ENCODE data around the gene CIITA. TPM values are rescaled to one million over a fixed set of nuclear protein-coding genes. Genes with fewer than 3 reads are reported as not detected.

The CIITA gene
- total and polyA plus RNA-seq, 11 donors, result 1.6 to 73.9 (median 8.2) TPM

DNA sequence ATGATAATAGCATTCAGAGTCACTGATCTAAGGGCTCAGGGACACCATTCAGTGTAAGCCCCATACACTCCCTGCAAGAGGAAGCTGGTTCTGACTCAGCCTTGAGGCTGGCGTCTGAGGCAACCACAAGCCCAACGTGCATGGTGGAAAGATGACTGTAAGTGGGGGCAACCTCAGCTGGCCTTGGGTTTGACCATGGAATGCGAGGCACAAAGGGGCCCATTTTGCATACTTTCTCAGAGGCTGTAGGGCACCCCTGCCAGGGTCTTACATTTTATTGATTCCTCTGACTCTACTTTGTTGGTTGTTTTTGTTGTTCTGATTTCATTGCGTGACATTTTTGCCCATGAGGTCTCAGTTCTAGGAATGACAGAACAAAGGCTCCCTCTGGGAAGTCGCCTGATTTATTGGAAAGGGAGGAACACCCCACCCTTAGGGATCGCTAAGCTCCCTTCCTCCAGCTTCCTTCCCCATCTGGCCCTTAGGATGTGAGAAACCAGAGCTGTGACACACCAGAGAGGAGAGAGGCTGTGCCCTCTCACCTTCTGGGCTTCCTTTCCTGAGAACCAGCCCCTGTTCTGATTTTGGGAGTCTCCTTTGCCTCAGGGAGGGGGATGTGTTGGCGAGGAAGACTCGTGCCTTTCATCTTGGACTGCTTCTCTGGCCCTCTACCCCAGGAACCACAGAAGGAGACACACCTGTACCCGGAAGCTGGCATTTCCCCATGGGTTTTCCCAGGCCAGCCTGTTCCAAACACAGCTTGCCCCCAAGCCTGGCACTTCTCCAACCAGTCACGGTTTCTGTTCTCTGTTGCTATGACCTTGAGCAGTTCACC lies 5.6 kb upstream of the CIITA start:
- peak overlapping the region; percentile 20 to 92 (median 58) for H3K27ac ChIP-seq
- TF ChIP-seq POLR2A (IDR thresholded peaks at IDR 0.05) (no peak), CTCF (IDR thresholded peaks at IDR 0.05) (no peak)
- WGBS, 4 donors, result 34 to 45% (median 36%) methylated on average over 10 of the region's 10 CpGs
- peak overlapping the region in 1 of 12 donors; percentile 8 for H3K4me3 ChIP-seq
- DNase-seq (peak in 4 of 5 donors; percentile 33 to 53 (median 45)), ATAC-seq (peak; percentile 49 to 78 (median 73))
- no peaks in the 10 kb centered on the region for H3K9me3 ChIP-seq
- no peaks in the 10 kb centered on the region for H3K36me3 ChIP-seq
- H3K4me1 ChIP-seq, result peaks cover 0 to 81% (median 27%) of the 10 kb centered on the region in 12 donors
- intact Hi-C loops (cut with DNase I), result no loop called here
- peaks cover 0 to 8% (median 0%) of the 10 kb centered on the region in 9 donors for H3K27me3 ChIP-seq

- H3K4me1 ChIP-seq, result peaks cover 0 to 66% (median 19%) of the 10 kb centered on the region in 12 donors
- H3K27ac ChIP-seq, result peak overlapping the region in 3 of 12 donors; percentile 12 to 91 (median 23)
- H3K27me3 ChIP-seq, result peaks cover 0 to 9% (median 4%) of the 10 kb centered on the region in 9 donors
- 87 to 95% (median 94%) methylated on average over 2 of the region's 2 CpGs for WGBS, 4 donors
- no peak for ATAC-seq
- no peaks in the 10 kb centered on the region for H3K9me3 ChIP-seq
- DNase-seq, result no peak
- peak overlapping the region in 1 of 12 donors; percentile 81 for H3K4me3 ChIP-seq
- TF ChIP-seq POLR2A (IDR thresholded peaks at IDR 0.05), result no peak
- no peak for TF ChIP-seq CTCF (IDR thresholded peaks at IDR 0.05)
- no peaks in the 10 kb centered on the region for H3K36me3 ChIP-seq
- intact Hi-C loops (cut with DNase I), result loop anchor here in 1 of 10 donors (5.0 kb wide), 1 partner anchor 49 kb away; no protein-coding TSS in a partner anchor
Observed at GRCh38 chr16:10876315-10876714, 687 bp upstream of the CIITA start.

GRCh38 chr16:10877472-10877946 lies 507 bp downstream of the CIITA start:
- peak overlapping the region in 7 of 12 donors; percentile 56 to 81 (median 65) for H3K4me3 ChIP-seq
- peaks cover 0 to 9% (median 4%) of the 10 kb centered on the region in 9 donors for H3K27me3 ChIP-seq
- 74 to 83% (median 78%) methylated on average over 7 to 8 of the region's 8 CpGs for WGBS, 4 donors
- peak overlapping the region in 3 of 12 donors; percentile 69 to 91 (median 82) for H3K27ac ChIP-seq
- DNase-seq (no peak), ATAC-seq (no peak)
- intact Hi-C loops (cut with DNase I), result loop anchor here in 1 of 10 donors (5.0 kb wide), 1 partner anchor 50 kb away; no protein-coding TSS in a partner anchor
- peaks cover 0 to 3% (median 0%) of the 10 kb centered on the region in 9 donors for H3K36me3 ChIP-seq
- TF ChIP-seq CTCF (IDR thresholded peaks at IDR 0.05) (no peak), POLR2A (IDR thresholded peaks at IDR 0.05) (no peak)
- H3K9me3 ChIP-seq, result no peaks in the 10 kb centered on the region
- H3K4me1 ChIP-seq, result peaks cover 0 to 66% (median 12%) of the 10 kb centered on the region in 12 donors

DNA sequence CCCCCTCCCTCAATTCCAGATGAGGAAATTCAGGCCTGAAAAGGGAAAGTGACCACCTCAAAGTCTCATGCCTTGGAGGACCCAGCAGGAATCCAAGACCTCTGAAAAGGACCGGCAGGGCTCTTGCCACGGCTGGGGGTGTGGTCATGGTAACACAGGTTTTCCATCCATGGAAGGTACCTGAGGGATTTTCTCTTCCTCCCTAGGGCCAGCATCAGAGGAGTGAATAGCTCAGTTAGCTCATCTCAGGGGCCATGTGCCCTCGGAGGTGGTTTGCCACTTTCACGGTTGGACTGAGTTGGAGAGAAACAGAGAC lies 1.3 kb downstream of the CIITA start:
- WGBS, 4 donors, result 25 to 31% (median 30%) methylated on average over 4 of the region's 4 CpGs
- peak overlapping the region in 7 of 12 donors; percentile 67 to 91 (median 76) for H3K27ac ChIP-seq
- no peaks in the 10 kb centered on the region for H3K9me3 ChIP-seq
- TF ChIP-seq CTCF (IDR thresholded peaks at IDR 0.05) (no peak), POLR2A (IDR thresholded peaks at IDR 0.05) (no peak)
- DNase-seq (no peak), ATAC-seq (no peak)
- peaks cover 0 to 11% (median 0%) of the 10 kb centered on the region in 9 donors for H3K36me3 ChIP-seq
- peaks cover 0 to 9% (median 4%) of the 10 kb centered on the region in 9 donors for H3K27me3 ChIP-seq
- intact Hi-C loops (cut with DNase I), result loop anchor here in 2 of 10 donors (2.0 to 5.0 kb wide), 2 partner anchors 49 to 51 kb away; no protein-coding TSS in a partner anchor
- H3K4me1 ChIP-seq, result peaks cover 0 to 71% (median 13%) of the 10 kb centered on the region in 12 donors
- H3K4me3 ChIP-seq, result peak overlapping the region; percentile 39 to 81 (median 62)

Data from heart left ventricle (tissue), 16 donors.